HepG2 (cell line): Measurements from ENCODE around the gene SYNGR1.

Source experiments
- AGO2 ChIP-seq: fragments of 200-400 bp; formaldehyde crosslinking; optimal IDR thresholded peaks from 2 replicates; pipeline ENCODE3; 2017; ENCODE audit warnings: mild to moderate bottlenecking, low read depth, low read length, moderate library complexity
- EP300 ChIP-seq, 3 experiments: sonication (generic) in 1 of 3; formaldehyde crosslinking in 1 of 3; IDR thresholded peaks; 2 replicates each; pipeline versions ENCODE4 v1.5.1 to v1.6.1; 2011 to 2020; ENCODE audit warnings: low read depth in 2 of 3, low read length in 2 of 3, borderline replicate concordance in 1 of 3, improper control_type of control experiment in 1 of 3, mild to moderate bottlenecking in 1 of 3, missing genetic modification reagents in 1 of 3, moderate library complexity in 1 of 3
- EZH2 ChIP-seq: conservative IDR thresholded peaks from 2 replicates; pipeline ENCODE4 v1.6.1; 2012; ENCODE audit warnings: mild to moderate bottlenecking, low read depth, low read length, moderate library complexity
- JUN ChIP-seq: sonication (generic); formaldehyde crosslinking; IDR thresholded peaks from 2 replicates; pipeline ENCODE4 v1.4.0; 2020; ENCODE audit warnings: mild to moderate bottlenecking, missing genetic modification reagents
- KDM5A ChIP-seq: fragments of 200-600 bp; sonication (generic); IDR thresholded peaks from 2 replicates; pipeline ENCODE4 v1.7.0; 2018; ENCODE audit warnings: antibody characterized with exemption, mild to moderate bottlenecking, low read length, borderline replicate concordance
- MAFK ChIP-seq, 2 experiments: IDR thresholded peaks in 1 of 2; conservative IDR thresholded peaks in 1 of 2; 2 replicates each; pipeline ENCODE4 v1.6.1; 2011; ENCODE audit warnings: improper control_type of control experiment in 2 of 2, low read length in 2 of 2
- MAZ ChIP-seq, 2 experiments: sonication (generic) in 1 of 2; formaldehyde crosslinking in 1 of 2; IDR thresholded peaks; 2 replicates each; pipeline versions ENCODE4 v1.5.0 to v1.6.1; 2012 to 2020; ENCODE audit warnings: low read depth in 2 of 2, mild to moderate bottlenecking in 2 of 2, borderline replicate concordance in 1 of 2, improper control_type of control experiment in 1 of 2, low read length in 1 of 2, missing genetic modification reagents in 1 of 2, moderate library complexity in 1 of 2
- RAD21 ChIP-seq: fragments of 450-650 bp; formaldehyde crosslinking; IDR thresholded peaks from 2 replicates; pipeline ENCODE4 v1.5.0; 2020; ENCODE audit warnings: mild to moderate bottlenecking
- ZFYVE20 ChIP-seq: sonication (generic); formaldehyde crosslinking; IDR thresholded peaks from 2 replicates; pipeline ENCODE4 v1.8.0; 2023; ENCODE audit warnings: low read depth, mild to moderate bottlenecking, moderate library complexity, missing genetic modification reagents, borderline replicate concordance
- ZKSCAN5 ChIP-seq: sonication (generic); formaldehyde crosslinking; IDR thresholded peaks from 2 replicates; pipeline ENCODE4 v1.5.1; 2020; ENCODE audit warnings: mild to moderate bottlenecking, missing genetic modification reagents

DNA sequence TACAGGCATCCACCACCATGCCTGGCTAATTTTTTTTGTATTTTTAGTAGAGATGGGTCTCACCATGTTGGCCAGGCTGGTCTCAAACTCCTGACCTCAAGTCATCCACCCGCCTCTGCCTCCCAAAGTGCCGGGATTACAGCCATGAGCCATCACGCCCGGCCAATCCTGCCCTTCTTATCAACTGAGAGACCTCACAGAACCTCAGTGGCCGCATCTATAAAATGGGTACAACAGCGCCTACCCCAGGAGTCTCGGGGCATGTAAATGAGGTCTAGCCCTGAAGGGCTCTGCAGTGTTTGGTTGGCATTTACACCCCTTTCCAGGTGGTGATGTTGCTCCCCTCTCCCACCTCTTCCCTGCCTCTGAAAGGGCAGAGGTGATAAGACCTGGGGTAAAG is 11.7 kb downstream of the SYNGR1 start:
- TF ChIP-seq MAFK (conservative IDR thresholded peaks at IDR 0.05 in 1 of 2, IDR thresholded peaks at IDR 0.05 in 1 of 2; ENCODE audit: low read length in 2 of 2), result no peak
- TF ChIP-seq ZFYVE20 (CRISPR knock-in tag), result no peak
- TF ChIP-seq EZH2, result no peak
- TF ChIP-seq AGO2, result no peak
- TF ChIP-seq EP300 (IDR thresholded peaks at IDR 0.05; ENCODE audit: low read depth in 2 of 2, low read length in 2 of 2), result no peak
- no peak for TF ChIP-seq EP300 (CRISPR knock-in tag; IDR thresholded peaks at IDR 0.05; ENCODE audit: borderline replicate concordance)
- no peak for TF ChIP-seq ZKSCAN5 (CRISPR knock-in tag)
- TF ChIP-seq KDM5A, result no peak
- TF ChIP-seq RAD21 (CRISPR knock-in tag), result no peak
- TF ChIP-seq JUN (CRISPR knock-in tag), result no peak
- TF ChIP-seq MAZ (IDR thresholded peaks at IDR 0.05; ENCODE audit: borderline replicate concordance, low read depth, low read length), result no peak
- TF ChIP-seq MAZ (CRISPR knock-in tag; IDR thresholded peaks at IDR 0.05; ENCODE audit: low read depth), result no peak
